Measurements from ENCODE around the gene CFAP74. TPM values are rescaled to one million over a fixed set of nuclear protein-coding genes. Genes with fewer than 3 reads are reported as not detected.
"Not testable (repeated sequence)": the region's sequence is repeated elsewhere in the genome, so short reads cannot be mapped to it uniquely, and the experiment has no call there.

CFAP74 gene
- total and polyA plus RNA-seq, 2 of the 13 experiments (the other 11 are each of a cell fraction or from before 2014, with no cell fraction given) = 0.27 to 0.62 TPM

GRCh38 chr1:1982379-1983232, 21.0 kb downstream of the CFAP74 start (continued):
- TF ChIP-seq ARID5B (CRISPR knock-in tag; IDR thresholded peaks at IDR 0.05) (no peak), SP2 (CRISPR knock-in tag; IDR thresholded peaks at IDR 0.05) (no peak), ZNF891 (CRISPR knock-in tag; IDR thresholded peaks at IDR 0.05) (no peak), MAFG (CRISPR knock-in tag; IDR thresholded peaks at IDR 0.05) (no peak), ZFP62 (CRISPR knock-in tag; IDR thresholded peaks at IDR 0.05) (no peak)

GRCh38 chr1:1981631-1982327, 21.8 kb downstream of the CFAP74 start:
- in situ Hi-C loops (cut with HindIII; ENCODE audit: extremely low pct_ligation_motif_present, low pct_unique_long_range_greater_than_20kb); BruUV-seq (replicated peaks): not testable (repeated sequence)

More at GRCh38 chr1:1981631-1982327, 21.8 kb downstream of the CFAP74 start:
- FAIRE-seq; POLR2A ChIA-PET; CTCF ChIA-PET (ENCODE audit: low intra/inter-chr PET ratio, low total read pairs); H3K36me3 ChIP-seq (replicated peaks in 1 of 2; ENCODE audit: control insufficient read depth in 1 of 2, insufficient read depth in 2 of 2, low read length in 2 of 2); H3K4me3 ChIP-seq (replicated peaks in 1 of 3; ENCODE audit: insufficient read depth in 1 of 3, low read depth in 2 of 3, low read length in 3 of 3); H3K4me2 ChIP-seq (ENCODE audit: low read depth, low read length); DNase-seq (ENCODE audit: low spot score); intact Hi-C loops (cut with micrococcal nuclease; ENCODE audit: unreplicated experiment); H4K20me1 ChIP-seq (ENCODE audit: insufficient read depth, low read length); ATAC-seq; H3K27ac ChIP-seq (ENCODE audit: extremely low read length, insufficient read depth, low read length); H2AFZ ChIP-seq (ENCODE audit: low read length); H3K9me3 ChIP-seq (ENCODE audit: low read length); H3K79me2 ChIP-seq (ENCODE audit: insufficient read depth, low read length); H3K9ac ChIP-seq (ENCODE audit: insufficient read depth, low read depth, low read length): not testable (repeated sequence)
- Histone ChIP-seq H3K4me1 (ENCODE audit: insufficient read depth, low read length) (peaks cover 26% of the 10 kb centered on the region), H3K27me3 (ENCODE audit: control insufficient read depth in 1 of 2, insufficient read depth in 2 of 2, low read length in 2 of 2) (peaks cover 11 to 30% of the 10 kb centered on the region in 2 experiments; a peak in 4 of 5 replicates)
- 94% methylated on average over 48 of the region's 73 CpGs for WGBS (ENCODE audit: low lambda C conversion rate)

All from HepG2 (cell line).